ENCODE results near the gene CNTNAP2.

The CNTNAP2 gene

DNA sequence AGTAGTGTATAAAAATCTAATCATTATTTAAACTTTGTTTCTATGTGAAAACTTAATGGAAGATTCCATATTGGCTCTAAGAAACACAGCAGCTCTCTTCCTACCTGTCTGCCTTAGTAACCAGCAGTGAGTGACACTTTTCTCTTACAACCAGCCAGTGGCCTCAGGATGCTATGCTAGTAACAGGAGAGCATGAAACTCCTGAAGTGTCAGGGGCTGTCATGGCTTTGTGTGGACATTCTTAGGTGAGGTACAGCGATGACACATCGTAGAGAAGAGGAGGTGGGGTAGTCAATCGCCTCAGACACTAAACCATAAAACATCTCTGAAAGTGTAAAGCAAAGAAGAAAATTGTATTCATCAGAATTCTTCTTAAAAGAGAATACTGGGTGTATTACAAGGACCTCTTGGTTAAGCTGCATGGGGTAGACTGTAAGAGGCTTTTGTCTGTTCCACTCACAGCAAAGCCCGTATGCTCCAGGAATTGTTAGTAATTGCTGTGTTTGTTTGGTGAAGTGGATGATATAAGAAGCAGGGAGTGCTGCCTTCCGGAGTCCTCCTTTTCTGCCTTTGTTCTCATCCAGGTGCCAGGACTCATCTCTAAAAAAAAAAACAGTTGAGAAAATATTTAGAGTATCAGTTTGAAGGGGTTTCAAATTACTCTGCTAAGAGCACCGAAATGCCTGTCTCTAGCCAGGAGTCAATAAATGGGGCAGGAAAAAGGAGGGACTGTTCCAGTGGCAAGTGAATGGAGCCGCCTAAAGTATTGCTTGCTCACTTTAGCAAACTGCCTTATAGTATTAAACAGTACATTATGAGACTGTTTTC is 518.8 kb downstream of the CNTNAP2 start:
- no peak for DNase-seq

DNA sequence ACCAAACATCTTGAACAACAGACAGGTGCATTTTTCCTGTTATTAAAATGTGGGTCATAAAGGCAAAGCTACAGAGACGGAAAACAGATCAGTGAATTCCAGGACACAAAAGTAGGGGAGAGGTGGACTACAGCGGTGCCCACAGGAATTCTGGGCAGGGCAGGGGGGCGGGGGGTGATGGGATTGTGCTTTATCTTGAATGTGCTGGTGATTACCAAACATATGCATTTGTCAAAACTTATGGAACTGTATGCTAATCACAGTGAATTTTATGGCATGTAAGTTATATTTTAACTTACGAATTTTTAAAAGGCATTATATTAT is 519.4 kb downstream of the CNTNAP2 start:
- DNase-seq: no peak

DNA sequence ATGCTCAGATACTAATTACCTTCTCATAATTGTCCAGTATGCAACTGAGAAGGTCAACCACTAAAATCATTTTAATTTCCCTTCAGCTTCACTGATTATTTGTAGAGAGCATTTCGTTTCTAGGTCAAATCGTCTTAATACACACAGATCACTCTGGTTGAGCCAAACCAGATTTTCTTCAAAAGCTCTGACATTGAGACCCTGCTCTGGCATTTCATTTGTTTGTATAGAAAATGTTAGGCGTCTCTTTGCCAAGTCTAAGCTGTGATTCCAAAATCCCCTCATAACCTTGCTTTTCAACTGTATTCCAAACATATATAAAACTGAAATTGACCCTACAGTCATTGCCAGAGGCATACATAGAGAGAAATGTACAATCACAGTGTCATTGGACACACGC is 520.0 kb downstream of the CNTNAP2 start:
- no peak for DNase-seq

DNA sequence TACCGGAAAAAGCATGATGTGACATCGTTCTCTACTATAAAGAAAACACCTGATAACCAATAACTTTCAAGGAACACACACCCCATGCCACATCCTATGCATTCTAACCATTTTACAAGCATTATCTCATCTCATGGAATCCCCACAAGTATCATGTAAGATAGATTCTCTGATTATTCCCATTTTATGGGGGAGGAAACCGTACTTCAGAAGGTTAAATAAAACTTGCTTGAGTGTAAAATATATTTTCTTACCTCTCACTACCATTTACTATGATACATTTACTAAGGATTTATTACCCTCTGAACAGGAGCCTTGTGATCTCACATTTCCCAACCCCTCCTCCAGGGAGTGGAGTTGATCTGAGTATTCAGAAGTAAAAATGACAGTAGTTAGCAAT is 522.7 kb downstream of the CNTNAP2 start:
- DNase-seq: no peak

DNA sequence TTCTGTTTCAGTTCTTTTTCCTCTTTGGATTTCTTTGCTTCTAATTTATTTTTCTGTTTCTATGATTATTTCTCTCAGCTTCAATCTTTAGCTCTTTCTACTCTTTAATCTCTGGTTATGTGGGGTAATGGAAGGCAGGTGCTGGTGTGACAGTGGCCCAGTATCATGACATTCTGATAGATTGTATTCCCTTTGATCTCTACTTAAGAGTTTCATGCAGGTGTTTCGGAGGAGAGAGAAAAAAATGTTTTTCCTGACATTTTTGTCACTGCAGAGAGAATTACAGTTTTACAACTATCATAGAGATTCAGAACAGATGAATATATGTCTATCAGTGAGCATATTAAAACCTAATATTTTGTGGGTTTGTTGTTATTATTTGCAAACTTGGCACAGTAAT is 524.9 kb downstream of the CNTNAP2 start:
- no peak for DNase-seq

DNA sequence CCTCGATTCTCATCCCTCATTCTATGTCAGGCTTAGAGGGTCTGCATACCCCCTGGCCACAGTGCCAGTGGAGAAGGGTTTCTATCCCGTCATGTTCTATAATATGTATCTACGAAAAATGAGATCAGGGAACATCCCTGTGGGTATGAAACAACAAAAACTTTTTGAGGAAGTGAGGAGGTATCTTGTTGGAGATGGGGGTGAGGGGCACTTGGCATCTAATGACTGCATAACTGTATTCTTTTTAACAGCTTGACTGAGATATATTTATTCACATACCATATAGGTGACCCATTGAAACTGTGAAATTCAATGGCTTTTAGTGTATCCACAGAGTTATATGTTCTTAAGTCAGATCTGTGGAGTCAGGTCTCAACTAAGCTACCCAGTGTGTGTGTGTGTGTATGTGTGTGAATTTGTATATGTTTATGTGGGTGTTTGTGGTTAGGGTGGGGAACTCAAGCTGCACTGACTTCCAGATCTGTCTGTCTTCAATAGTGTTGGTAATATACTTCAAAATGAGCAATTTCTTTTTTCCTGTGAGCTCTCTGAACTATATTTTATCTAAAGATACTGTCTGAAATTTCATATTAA is 528.9 kb downstream of the CNTNAP2 start:
- DNase-seq: no peak

DNA sequence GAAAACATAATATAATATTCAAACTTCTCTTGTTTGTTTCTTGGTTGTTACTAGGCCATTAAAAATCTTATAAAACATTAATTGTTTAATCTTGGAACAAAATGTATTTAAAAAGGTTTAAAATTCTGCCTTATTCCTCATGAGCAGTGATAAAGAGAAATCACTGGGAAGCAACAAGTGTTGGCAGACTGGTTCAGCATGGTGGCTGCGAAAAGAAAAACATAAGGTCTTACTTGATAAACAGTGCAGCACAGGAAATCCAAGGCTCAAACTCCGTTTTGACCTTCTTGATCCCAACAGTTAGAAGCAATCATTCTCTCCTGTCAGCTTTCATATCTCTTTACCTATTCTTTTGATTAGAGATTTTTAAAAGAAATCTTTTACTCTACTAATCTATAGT is 530.8 kb downstream of the CNTNAP2 start:
- DNase-seq: no peak

DNA sequence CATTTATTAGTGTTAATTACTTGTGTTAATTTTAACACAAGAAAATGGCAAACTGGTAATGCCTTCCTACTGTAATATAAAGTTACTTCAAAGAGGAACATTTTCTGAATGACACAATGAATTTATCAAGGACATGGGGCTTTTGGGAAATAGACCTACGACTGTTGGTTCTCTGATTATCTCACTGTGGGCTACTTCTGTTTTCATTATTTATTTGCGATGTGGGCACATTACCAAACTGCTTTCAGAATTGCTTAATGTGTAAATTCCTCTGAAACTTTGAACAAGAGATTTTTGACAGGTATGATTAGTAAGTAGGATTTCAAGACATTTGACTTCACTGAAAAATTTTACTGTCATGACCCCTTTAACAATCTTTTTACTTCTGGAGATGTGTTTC is 535.6 kb downstream of the CNTNAP2 start:
- DNase-seq: no peak

DNA sequence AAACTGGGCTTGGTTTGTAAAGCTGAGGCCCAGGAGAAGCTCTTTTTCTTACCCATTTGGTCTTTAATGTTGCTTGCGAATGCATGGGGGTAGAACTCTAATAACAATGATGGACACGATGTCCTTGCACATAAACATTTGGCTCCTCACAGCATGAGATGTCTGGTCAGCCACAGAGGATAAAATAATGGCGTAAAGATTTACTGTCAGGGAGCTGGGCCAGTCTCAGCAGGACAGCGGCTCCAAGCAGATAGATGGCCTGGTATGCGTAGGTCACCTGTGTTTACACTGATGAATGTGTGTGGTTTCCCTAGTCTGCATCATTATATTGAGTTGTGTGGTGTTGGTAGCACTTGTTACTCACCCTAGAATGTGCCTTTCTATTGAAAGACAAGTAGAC is 537.4 kb downstream of the CNTNAP2 start:
- no peak for DNase-seq

DNA sequence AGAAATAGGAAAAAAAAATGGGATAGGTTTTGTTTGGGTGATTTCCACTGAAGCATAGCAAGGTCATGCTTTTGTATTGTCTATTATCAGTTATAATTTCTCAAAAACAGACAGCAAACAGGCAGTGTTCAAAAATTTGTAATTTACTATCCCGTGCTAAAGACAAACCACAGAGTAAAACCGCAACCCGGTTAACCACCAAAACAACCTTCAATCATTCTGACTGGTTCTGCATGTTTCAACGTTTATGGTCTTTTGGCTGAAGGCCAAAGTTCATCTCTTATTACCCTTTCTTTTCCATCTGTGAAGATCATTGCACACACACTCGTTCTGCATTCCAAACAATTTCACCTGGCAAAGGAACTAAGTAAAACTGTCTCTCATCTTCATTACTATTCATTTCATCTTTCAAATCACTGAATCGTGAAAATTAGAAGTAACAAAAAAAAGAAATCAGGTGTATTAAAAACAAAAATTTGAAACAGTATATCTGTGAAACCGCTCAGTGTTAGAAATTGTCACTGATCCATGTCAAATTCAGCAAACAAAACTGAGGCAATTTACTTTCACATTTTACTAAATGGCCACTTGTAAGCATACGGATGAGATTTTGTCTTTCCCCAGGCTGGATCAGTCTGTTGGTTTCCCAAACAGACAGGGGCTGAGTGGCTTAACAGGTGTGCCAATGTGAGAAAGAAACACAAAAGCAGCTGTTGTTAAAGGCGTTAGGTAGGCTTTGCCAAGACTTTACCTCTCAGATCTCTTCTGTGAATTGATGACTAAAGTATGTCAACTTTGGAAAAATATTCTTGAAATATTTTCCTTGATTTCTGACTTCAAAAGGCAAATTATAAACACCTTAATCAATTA is 539.6 kb downstream of the CNTNAP2 start:
- DNase-seq: no peak

DNA sequence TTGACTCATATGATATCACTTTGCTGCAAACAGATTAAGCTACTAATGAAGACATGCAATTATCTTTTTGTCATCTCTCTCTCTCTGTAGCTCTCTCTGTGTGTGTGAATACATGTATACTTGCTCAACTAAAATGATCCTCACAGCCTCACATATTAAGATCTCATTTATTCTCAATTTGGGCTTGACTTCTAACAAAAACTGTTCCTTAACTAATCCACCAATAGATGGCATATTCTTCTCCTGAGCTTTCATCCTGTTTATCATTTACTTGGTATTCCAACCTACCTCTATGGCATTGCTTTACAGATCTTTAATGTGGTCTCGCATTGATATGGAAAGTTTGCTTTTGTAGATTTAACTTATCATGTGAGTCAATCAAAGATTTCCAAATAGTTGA is 540.4 kb downstream of the CNTNAP2 start:
- no peak for DNase-seq

DNA sequence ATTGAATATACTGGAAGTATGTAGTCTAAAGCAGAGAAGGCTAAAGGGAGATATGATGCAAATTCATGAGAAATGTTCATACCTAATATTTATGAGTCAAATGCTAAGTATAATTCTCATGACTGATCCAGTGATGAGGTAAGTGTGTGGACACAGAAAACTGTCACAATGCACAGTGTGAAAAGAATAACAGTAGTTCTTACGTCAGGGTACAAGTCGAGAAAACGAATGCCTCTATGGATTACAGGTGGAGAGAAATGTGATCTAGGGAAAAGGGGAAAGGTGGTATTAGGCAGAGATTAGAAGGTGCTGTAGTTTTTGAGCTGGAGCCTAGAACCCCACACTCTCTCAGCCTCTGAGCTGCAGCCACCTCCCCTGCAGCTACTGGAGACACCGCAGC is 542.0 kb downstream of the CNTNAP2 start:
- no peak for DNase-seq

DNA sequence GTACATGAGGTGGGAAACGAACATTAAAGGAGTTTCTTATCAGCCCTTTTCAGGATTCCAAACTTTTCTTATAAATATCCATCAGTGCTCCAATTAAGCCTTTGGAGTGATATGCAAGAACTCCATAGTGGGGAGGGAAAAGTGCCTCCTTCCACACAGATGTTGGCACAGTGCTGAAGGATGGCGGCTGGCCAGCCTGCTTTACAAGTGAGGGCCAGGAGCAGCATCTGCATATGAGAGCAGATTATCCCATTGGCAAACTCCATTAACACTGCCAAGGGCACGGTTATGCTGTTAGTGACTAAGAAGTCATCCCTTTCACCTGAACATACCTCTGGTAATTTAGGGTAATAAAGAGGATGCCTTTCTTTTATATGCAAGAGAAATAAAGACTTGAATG is 543.1 kb downstream of the CNTNAP2 start:
- no peak for DNase-seq

DNA sequence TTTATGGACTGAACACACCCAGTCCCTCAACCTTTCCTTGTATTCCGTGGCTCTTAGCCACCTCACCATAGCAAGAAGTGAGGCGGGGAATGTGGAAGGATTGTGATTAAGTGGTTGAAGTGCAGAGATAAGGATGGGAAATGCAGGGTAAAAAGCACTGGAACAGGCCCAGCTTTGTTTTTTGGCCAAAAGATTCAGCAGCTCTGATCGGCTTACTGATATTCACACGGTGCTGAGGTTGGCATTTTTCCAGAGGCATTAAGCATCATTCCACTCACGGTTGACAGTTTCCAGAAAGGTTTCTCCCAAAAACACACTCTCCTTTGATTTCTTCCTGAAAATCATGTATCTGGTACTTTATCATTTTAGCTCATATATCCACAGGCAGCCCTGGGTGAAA is 544.2 kb downstream of the CNTNAP2 start:
- DNase-seq: no peak

DNA sequence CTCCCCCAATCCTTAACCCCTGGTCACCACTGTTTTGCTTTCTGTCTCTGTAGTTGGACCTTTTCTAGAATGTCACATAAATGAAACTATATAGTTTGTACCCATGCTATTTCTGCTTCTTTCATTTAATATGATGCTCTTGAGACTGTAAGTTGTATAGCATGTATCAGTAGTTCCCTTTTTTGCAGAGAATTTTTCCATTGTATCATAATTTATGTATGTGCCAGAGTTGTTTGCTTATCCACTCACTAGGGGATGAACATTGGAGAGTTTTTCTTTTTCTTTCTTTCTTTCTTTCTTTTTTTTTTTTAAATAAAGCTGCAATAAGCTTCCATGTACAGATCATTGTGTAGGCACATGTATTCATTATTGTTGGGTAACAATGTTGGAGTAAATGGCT is 544.8 kb downstream of the CNTNAP2 start:
- no peak for DNase-seq

DNA sequence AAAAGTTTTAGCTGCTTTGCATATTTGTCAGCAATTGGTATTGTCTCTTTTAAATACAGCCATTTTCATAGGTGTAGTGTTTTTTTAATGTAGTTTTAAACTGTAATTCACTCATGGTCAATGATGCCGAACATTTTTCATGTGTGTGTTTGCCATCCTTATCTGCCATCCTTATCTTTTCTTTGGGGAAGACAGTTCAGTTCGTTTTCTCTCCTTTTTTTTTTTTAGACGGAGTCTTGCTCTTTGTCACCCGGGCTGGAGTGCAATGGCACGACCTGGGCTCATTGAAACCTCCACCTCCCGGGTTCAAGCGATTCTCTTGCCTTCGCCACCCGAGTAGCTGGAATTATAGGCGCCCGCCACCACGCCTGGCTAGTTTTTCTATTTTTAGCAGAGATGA is 545.3 kb downstream of the CNTNAP2 start:
- DNase-seq: no peak

DNA sequence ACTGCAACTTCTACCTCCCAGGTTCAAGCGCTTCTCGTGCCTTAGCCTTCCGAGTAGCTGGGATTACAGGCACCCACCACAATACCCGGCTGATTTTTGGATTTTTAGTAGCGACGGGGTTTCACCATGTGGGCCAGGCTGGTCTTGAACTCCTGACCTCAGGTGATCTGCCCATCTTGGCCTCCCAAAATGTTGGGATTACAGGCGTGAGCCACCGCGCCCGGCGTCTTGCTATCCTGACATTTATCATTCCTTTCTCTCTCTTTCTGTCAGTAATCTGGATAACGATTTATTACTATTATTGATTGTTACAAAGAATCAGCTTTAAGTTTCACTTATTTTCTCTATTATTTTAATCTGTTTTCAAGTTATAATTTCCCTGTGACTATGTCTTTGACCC is 548.4 kb downstream of the CNTNAP2 start:
- no peak for DNase-seq

DNA sequence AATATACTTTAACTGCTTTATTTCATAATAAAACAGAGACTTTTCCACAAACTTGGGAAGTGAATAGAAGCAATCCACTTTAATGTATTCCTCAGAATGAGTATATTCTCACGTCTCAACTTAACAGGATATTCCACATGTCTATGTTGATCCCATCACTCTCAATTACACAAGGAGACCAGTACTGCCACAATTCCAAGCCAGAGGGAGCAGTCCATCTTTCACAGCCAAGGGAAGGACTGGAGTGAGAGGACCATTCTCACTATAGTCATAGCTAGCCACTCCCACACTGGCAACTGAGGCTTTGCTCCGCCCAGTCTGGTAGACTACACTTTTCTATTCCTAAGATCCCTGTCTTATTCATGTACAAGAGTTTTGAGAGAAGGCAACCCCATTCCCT is 553.9 kb downstream of the CNTNAP2 start:
- DNase-seq: no peak

DNA sequence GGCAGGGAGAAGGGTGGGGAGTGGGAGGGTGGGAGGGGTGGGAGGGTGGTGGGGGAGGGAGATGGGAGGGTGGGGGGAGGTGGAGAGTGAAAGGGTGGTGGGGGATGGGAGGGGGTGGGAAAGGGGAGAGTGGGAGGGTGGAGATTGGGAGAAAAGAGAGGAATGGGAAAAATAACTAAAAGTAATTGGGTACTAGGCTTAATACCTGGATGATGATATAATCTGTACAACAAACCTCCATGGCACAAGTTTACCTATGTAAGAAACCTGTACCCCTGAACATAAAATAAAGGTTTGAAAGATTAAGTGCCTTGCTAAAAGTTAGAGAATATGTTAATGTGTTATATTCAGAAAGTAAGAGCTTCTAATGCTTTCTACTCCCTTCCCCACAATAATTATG is 564.9 kb downstream of the CNTNAP2 start:
- DNase-seq: no peak

DNA sequence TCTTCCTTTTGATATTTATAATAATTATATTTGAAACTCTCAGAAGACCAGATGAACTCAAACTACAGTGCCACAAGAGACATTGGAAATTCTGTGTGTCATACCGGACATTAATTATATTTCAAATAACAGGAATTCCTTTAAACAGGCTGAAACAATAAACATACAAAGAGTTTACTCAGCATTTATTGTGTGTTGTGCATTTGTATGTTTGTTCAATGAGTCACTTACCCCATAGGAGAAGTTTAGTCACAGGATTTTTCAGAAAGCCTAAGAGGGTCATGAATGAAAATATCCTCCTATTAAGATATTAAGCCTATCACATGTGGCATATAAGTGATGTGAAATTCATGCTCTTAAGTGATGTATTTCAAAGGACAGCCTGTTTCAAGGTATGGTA is 566.8 kb downstream of the CNTNAP2 start:
- DNase-seq: no peak

DNA sequence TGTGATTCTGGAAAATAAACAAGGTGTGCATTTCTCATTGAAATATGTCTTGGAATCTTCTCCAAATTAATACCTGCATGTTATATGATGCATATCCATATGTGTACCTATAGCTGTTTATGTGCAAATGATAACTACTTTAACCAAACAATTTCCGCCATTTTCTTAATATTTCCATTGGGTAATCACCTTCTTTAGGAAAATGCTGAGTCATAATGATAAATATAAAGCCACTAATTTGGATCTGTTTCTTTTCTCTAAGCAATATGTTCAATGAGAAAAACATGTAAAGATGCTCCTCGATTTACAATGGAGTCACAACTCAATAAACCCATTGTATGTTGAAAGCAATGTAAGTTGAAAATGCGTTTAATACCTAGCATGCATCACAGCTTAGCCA is 574.4 kb downstream of the CNTNAP2 start:
- no peak for DNase-seq

DNA sequence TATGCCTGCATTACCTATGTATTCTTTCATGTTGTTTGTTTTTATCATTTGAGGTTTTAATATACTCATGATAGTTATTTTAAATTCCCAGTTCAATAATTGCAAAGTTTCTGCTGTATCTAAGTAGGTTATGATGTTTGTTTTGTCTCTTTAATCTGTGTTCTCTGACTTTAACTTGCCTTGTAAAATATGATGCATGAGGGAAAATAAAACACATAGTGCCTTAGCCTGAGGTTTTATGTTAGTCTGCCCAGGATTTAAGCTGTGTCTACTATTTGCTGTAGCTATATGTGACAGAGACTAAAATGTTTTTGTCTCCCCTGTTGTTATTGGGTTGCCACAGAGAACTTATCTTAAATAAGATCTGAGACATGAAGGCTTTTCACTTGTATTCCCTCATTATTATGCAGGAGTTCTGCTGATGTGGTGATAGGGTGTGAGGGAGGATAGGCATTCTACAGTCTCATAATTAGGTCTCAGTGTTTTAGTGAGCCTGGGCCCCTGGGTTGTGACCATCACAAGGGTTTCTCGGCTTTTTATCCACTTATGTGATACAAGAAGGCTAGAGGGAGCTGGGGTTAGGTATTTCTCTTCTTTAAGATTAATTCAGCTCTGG is 582.5 kb downstream of the CNTNAP2 start:
- DNase-seq: no peak

DNA sequence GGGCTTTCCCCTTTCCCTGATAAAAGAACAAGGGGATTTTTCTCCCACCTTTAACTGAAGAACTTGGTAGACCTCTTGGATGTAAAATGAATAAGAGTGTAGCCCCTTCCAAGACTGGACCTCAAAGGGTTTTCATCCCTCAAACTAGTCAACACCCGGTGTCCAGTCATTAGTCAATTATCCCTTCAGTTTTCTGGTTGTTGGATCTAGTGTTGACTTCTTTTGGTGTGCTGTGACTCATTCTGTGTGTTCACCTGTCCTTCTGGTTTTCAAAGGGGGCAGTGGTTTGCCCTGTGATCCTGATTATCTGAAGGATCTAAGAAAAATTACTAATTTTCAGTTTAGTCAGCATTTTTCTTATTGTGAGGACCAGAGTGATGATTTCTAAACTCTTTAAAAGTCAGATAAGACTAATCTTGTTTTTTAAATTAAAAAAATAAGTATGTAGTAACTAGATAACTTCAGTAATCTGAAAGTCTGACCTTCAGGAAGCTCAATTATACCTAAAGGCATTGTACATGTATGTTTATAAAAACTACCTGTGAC is 583.5 kb downstream of the CNTNAP2 start:
- DNase-seq: no peak

All from activated T-cell treated with anti-CD3 and anti-CD28 coated beads, Interleukin-2, amount 50 U/mL, for 1 hour (primary cell).